Measurements from ENCODE around the gene FCRLB. TPM values are rescaled to one million over a fixed set of nuclear protein-coding genes. Genes with fewer than 3 reads are reported as not detected.
"Not testable (repeated sequence)": the region's sequence is repeated elsewhere in the genome, so short reads cannot be mapped to it uniquely, and the experiment has no call there.

The FCRLB gene
- total and polyA plus RNA-seq, 12 donors, result 0.11 to 0.88 (median 0.32) TPM

GRCh38 chr1:161691846-161692245 lies 29.5 kb upstream of the FCRLB start:
- Histone ChIP-seq H3K36me3 (no peaks in the 10 kb centered on the region), H3K4me1 (no peaks in the 10 kb centered on the region), H3K27ac (no peak overlapping the region), H3K9me3 (peaks cover 0 to 5% (median 0%) of the 10 kb centered on the region in 11 donors), H3K27me3 (peaks cover 0 to 78% (median 18%) of the 10 kb centered on the region in 7 donors), H3K4me3 (no peak overlapping the region)
- intact Hi-C loops (cut with DNase I), result no loop called here
- no peak for TF ChIP-seq CTCF (IDR thresholded peaks at IDR 0.05)
- DNase-seq (no peak), ATAC-seq (no peak)
- 67 to 76% methylated on average over 3 of the region's 3 CpGs for WGBS, 2 donors

GRCh38 chr1:161693020-161693712 lies 28.2 kb upstream of the FCRLB start:
- H3K4me1 ChIP-seq; H3K4me3 ChIP-seq; ATAC-seq; H3K27ac ChIP-seq; intact Hi-C loops (cut with DNase I); H3K9me3 ChIP-seq; DNase-seq; H3K36me3 ChIP-seq: not testable (repeated sequence)
- 85 to 88% methylated on average over 14 of the region's 14 CpGs for WGBS, 2 donors
- H3K27me3 ChIP-seq, result peaks cover 0 to 76% (median 18%) of the 10 kb centered on the region in 7 donors

GRCh38 chr1:161698302-161698701 lies 23.0 kb upstream of the FCRLB start:
- intact Hi-C loops (cut with DNase I); H3K36me3 ChIP-seq; ATAC-seq; H3K27ac ChIP-seq; DNase-seq; H3K9me3 ChIP-seq; H3K4me3 ChIP-seq; H3K4me1 ChIP-seq: not testable (repeated sequence)
- 87 to 91% methylated on average over 2 of the region's 2 CpGs for WGBS, 2 donors
- peaks cover 0 to 50% (median 6%) of the 10 kb centered on the region in 7 donors for H3K27me3 ChIP-seq

GRCh38 chr1:161702250-161702649 lies 19.1 kb upstream of the FCRLB start:
- intact Hi-C loops (cut with DNase I), result no loop called here
- WGBS, 2 donors, result 84 to 87% methylated on average over 8 of the region's 8 CpGs
- Histone ChIP-seq H3K36me3 (no peaks in the 10 kb centered on the region), H3K9me3 (no peaks in the 10 kb centered on the region), H3K4me1 (peaks cover 0 to 13% (median 3%) of the 10 kb centered on the region in 9 donors), H3K4me3 (no peak overlapping the region), H3K27me3 (peaks cover 0 to 19% (median 0%) of the 10 kb centered on the region in 7 donors), H3K27ac (no peak overlapping the region)
- ATAC-seq (no peak), DNase-seq (no peak)
- TF ChIP-seq CTCF (IDR thresholded peaks at IDR 0.05), result no peak

- no peak for TF ChIP-seq CTCF (IDR thresholded peaks at IDR 0.05)
- ATAC-seq, result no peak
- WGBS, 2 donors, result 83 to 95% methylated on average over 4 of the region's 4 CpGs
- peaks cover 0 to 23% (median 0%) of the 10 kb centered on the region in 7 donors for H3K27me3 ChIP-seq
- intact Hi-C loops (cut with DNase I), result no loop called here
- H3K4me1 ChIP-seq, result peaks cover 0 to 15% (median 5%) of the 10 kb centered on the region in 9 donors
- H3K9me3 ChIP-seq, result no peaks in the 10 kb centered on the region
- no peaks in the 10 kb centered on the region for H3K36me3 ChIP-seq
- DNase-seq, result no peak
- H3K27ac ChIP-seq, result no peak overlapping the region
- H3K4me3 ChIP-seq, result no peak overlapping the region
Measured at GRCh38 chr1:161705537-161705936, 15.8 kb upstream of the FCRLB start.
